DND-41 (cell line): ENCODE data around the gene SPTBN5.

Experiments
- ATAC-seq: fragments of 200-7000 bp; cut with Tn5 transposase; 3 replicates; pipeline ENCODE4 v1.9.1; 2021; ENCODE audit warnings: low read depth; ENCODE audit not compliant: insufficient read depth
- DNase-seq: peaks from one replicate; pipeline ENCODE4 v3.0.0-alpha.2; 2020
- H2AFZ ChIP-seq: 2 replicates; pipeline ENCODE4 v1.6.0; 2012; ENCODE audit warnings: low read depth, low read length
- H3K27ac ChIP-seq: 2 replicates; pipeline ENCODE4 v1.5.1; 2012; ENCODE audit warnings: low read length, inconsistent platforms
- H3K27me3 ChIP-seq: fragments of 200-600 bp; sonication (generic); 2 replicates; pipeline ENCODE4 v1.6.0; 2012; ENCODE audit warnings: low read length, mild to moderate bottlenecking, inconsistent platforms; ENCODE audit not compliant: insufficient read depth, poor library complexity
- H3K36me3 ChIP-seq: 2 replicates; pipeline ENCODE4 v1.5.1; 2012; ENCODE audit warnings: low read length, inconsistent platforms; ENCODE audit not compliant: insufficient read depth
- H3K4me1 ChIP-seq: 2 replicates; pipeline ENCODE4 v1.5.1; 2012; ENCODE audit warnings: mild to moderate bottlenecking, low read length; ENCODE audit not compliant: insufficient read depth
- H3K4me2 ChIP-seq: 2 replicates; pipeline ENCODE4 v1.6.0; 2012; ENCODE audit warnings: mild to moderate bottlenecking, moderate library complexity, low read length, inconsistent platforms; ENCODE audit not compliant: insufficient read depth
- H3K4me3 ChIP-seq, 2 experiments: fragments of 200-600 bp in 1 of 2; shearing (Covaris generic) in 1 of 2; 2 replicates each; pipeline ENCODE4 v1.5.1; 2012 to 2016; ENCODE audit warnings: inconsistent platforms in 2 of 2, low read length in 2 of 2, mild to moderate bottlenecking in 2 of 2, low read depth in 1 of 2, moderate library complexity in 1 of 2
- H3K79me2 ChIP-seq: 2 replicates; pipeline ENCODE4 v1.6.0; 2012; ENCODE audit warnings: low read length, inconsistent platforms; ENCODE audit not compliant: insufficient read depth
- H3K9ac ChIP-seq: 2 replicates; pipeline ENCODE4 v1.6.0; 2012; ENCODE audit warnings: low read depth, mild to moderate bottlenecking, inconsistent platforms, low read length, moderate library complexity
- H3K9me3 ChIP-seq: 2 replicates; pipeline ENCODE4 v1.5.1; 2012; ENCODE audit warnings: low read length, moderate library complexity, mild to moderate bottlenecking, inconsistent platforms; ENCODE audit not compliant: insufficient read depth, severe bottlenecking
- H4K20me1 ChIP-seq: 2 replicates; pipeline ENCODE4 v1.6.0; 2012; ENCODE audit warnings: low read length; ENCODE audit not compliant: insufficient read depth
- CTCF ChIP-seq: IDR thresholded peaks from 2 replicates; pipeline ENCODE4 v1.5.1; 2012; ENCODE audit warnings: borderline replicate concordance, low read length, moderate library complexity, mild to moderate bottlenecking; ENCODE audit not compliant: poor library complexity, severe bottlenecking; ENCODE audit errors: extremely low read depth
- EZH2 ChIP-seq: IDR thresholded peaks from 3 replicates; pipeline ENCODE4 v1.6.1; 2012; ENCODE audit warnings: borderline replicate concordance, low read depth, mild to moderate bottlenecking, moderate library complexity, low read length, inconsistent platforms; ENCODE audit not compliant: severe bottlenecking

The SPTBN5 gene

DNA sequence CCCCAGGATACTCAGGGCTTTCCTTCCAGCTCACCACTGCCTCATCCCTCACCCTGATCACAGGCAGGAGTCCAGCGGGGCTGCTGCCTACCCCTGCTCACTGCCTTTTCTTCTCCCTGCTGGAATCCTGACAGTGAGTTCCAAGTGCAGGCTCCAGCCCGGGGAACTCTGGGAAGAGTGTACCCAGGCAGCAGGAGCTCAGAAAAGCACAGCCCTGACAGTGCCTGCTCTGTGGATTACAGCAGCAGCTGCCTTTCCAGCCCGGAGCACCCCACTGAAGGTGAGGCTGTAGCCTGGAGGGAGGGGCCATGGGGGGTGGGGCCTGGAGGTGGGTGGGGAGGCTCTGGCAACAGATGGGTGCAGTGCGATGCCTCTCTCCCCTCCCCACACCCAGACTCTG lies 72.0 kb downstream of the SPTBN5 start:
- no peak overlapping the region for H3K9ac ChIP-seq
- no peak overlapping the region for H3K4me2 ChIP-seq
- DNase-seq = no peak
- H3K27ac ChIP-seq = no peak overlapping the region
- no peak overlapping the region for H3K4me3 ChIP-seq
- H3K9me3 ChIP-seq = no peaks in the 10 kb centered on the region
- no peak overlapping the region for H2AFZ ChIP-seq
- no peak for ATAC-seq
- TF ChIP-seq EZH2 (no peak), CTCF (no peak)
- H3K27me3 ChIP-seq = no peaks in the 10 kb centered on the region
- H3K79me2 ChIP-seq = no peaks in the 10 kb centered on the region
- H4K20me1 ChIP-seq = no peaks in the 10 kb centered on the region; the same call in 1 of the 2 replicates
- H3K36me3 ChIP-seq = peaks cover 66% of the 10 kb centered on the region
- no peaks in the 10 kb centered on the region for H3K4me1 ChIP-seq

GRCh38 chr15:41820791-41821423 lies 72.9 kb downstream of the SPTBN5 start:
- Histone ChIP-seq H3K9me3 (no peaks in the 10 kb centered on the region), H3K9ac (no peak overlapping the region), H3K79me2 (no peaks in the 10 kb centered on the region), H3K4me3 (no peak overlapping the region), H3K4me1 (no peaks in the 10 kb centered on the region), H3K27ac (no peak overlapping the region), H3K27me3 (no peaks in the 10 kb centered on the region), H4K20me1 (no peaks in the 10 kb centered on the region; the same call in 1 of the 2 replicates), H3K36me3 (peaks cover 72% of the 10 kb centered on the region), H3K4me2 (no peak overlapping the region), H2AFZ (no peak overlapping the region)
- ATAC-seq = no peak
- no peak for TF ChIP-seq CTCF
- TF ChIP-seq EZH2 = no peak
- no peak for DNase-seq

GRCh38 chr15:41819455-41820050 lies 74.3 kb downstream of the SPTBN5 start:
- Histone ChIP-seq H3K27me3 (no peaks in the 10 kb centered on the region), H3K36me3 (peaks cover 84% of the 10 kb centered on the region), H3K27ac (no peak overlapping the region), H3K4me3 (no peak overlapping the region), H3K4me2 (no peak overlapping the region), H3K9ac (no peak overlapping the region), H3K9me3 (no peaks in the 10 kb centered on the region), H3K4me1 (no peaks in the 10 kb centered on the region), H3K79me2 (no peaks in the 10 kb centered on the region), H4K20me1 (no peaks in the 10 kb centered on the region), H2AFZ (no peak overlapping the region)
- DNase-seq (no peak), ATAC-seq (no peak)
- TF ChIP-seq EZH2 (no peak), CTCF (no peak)
